ENCODE data around the gene ENC1. TPM values are rescaled to one million over a fixed set of nuclear protein-coding genes. Genes with fewer than 3 reads are reported as not detected.

The ENC1 gene
- polyA plus RNA-seq, 1 of the 3 experiments (the other 2 are of a cell fraction): 20.3 TPM

DNA sequence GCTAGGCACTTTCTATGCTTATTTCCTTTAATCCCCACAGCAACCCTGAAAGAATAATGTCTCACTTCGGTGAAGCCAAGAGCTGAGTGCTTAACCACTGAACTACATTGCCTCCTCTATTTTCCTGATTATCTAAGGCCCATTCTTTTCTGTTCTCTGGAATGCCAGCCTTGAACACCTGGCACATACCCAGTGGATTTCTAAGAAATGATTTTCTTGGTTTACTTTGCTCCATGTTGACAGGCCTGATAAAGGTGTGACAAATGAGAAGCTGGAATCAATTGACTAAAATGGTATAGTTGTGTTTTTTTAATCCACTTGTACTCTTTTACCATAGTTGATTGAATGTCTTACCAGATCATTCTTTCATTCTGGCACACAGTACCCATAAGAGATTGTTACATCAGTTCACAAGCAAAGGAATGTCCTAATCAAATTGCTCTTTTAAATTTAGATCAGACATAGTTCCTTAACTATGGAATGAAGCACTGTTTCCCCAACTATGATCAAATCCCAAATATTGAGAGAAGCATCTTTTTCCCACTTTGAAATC is 9.0 kb upstream of the ENC1 start:
- H3K4me3 ChIP-seq (ENCODE audit: low read depth in 2 of 2, low read length in 1 of 2): no peak overlapping the region
- H3K9me3 ChIP-seq: no peaks in the 10 kb centered on the region
- H3K4me2 ChIP-seq: no peak overlapping the region
- H3K9me2 ChIP-seq: no peaks in the 10 kb centered on the region
- no peaks in the 10 kb centered on the region for H3F3A ChIP-seq (replicated peaks; ENCODE audit: insufficient read depth)
- no peak overlapping the region for H3K9ac ChIP-seq
- H3K27me3 ChIP-seq (ENCODE audit: insufficient read depth): no peaks in the 10 kb centered on the region
- no peaks in the 10 kb centered on the region for H3K36me3 ChIP-seq (replicated peaks in 1 of 2; ENCODE audit: control insufficient read depth in 1 of 2, insufficient read depth in 2 of 2, low read length in 1 of 2)
- no peaks in the 10 kb centered on the region for H4K20me1 ChIP-seq (ENCODE audit: insufficient read depth)
- peak overlapping the region; percentile 23; the same call in 1 of the 2 replicates for H2AFZ ChIP-seq (ENCODE audit: low read depth)
- POLR2A ChIA-PET: no interaction called here
- no peak overlapping the region for H3K27ac ChIP-seq (ENCODE audit: low read depth in 2 of 2, low read length in 1 of 2)
- H3K4me1 ChIP-seq (ENCODE audit: control insufficient read depth in 1 of 2, insufficient read depth in 2 of 2, low read depth in 1 of 2, low read length in 1 of 2): peaks cover 6 to 11% of the 10 kb centered on the region in 2 experiments; a peak in 2 of 4 replicates
- 14% methylated on average over 1 of the region's 1 CpG for WGBS (ENCODE audit: low lambda C conversion rate)
- DNase-seq: no peak
- no peaks in the 10 kb centered on the region for H3K79me2 ChIP-seq (ENCODE audit: insufficient read depth)
- TF ChIP-seq RAD21 (IDR thresholded peaks at IDR 0.05; ENCODE audit: low read length) (no peak), REST (IDR thresholded peaks at IDR 0.05; ENCODE audit: low read depth, low read length) (no peak), GABPA (IDR thresholded peaks at IDR 0.05; ENCODE audit: low read depth) (no peak), MEF2A (IDR thresholded peaks at IDR 0.05; ENCODE audit: borderline replicate concordance, low read depth) (no peak)
- CTCF ChIA-PET: interaction anchor here (0.6 to 2.9 kb wide), 23 partner anchors 9 to 1058 kb away, joined by 3 to 51 read pairs (median 4); partner anchors contain the start of gene ENC1

GRCh38 chr5:74648835-74649293 is 8.3 kb upstream of the ENC1 start:
- no peaks in the 10 kb centered on the region for H3K79me2 ChIP-seq (ENCODE audit: insufficient read depth)
- H3K27me3 ChIP-seq (ENCODE audit: insufficient read depth): no peaks in the 10 kb centered on the region
- H3K4me1 ChIP-seq (ENCODE audit: control insufficient read depth in 1 of 2, insufficient read depth in 2 of 2, low read depth in 1 of 2, low read length in 1 of 2): peaks cover 7 to 11% of the 10 kb centered on the region in 2 experiments; a peak in 2 of 4 replicates
- H3K36me3 ChIP-seq (replicated peaks in 1 of 2; ENCODE audit: control insufficient read depth in 1 of 2, insufficient read depth in 2 of 2, low read length in 1 of 2): no peaks in the 10 kb centered on the region
- ChIA-PET CTCF (interaction anchor here (0.6 to 2.9 kb wide), 21 partner anchors 8 to 1058 kb away, joined by 3 to 51 read pairs (median 5); partner anchors contain the start of gene ENC1), POLR2A (no interaction called here)
- H3K4me3 ChIP-seq (ENCODE audit: low read depth in 2 of 2, low read length in 1 of 2): no peak overlapping the region; a peak in 1 of 4 replicates
- no peak overlapping the region for H3K27ac ChIP-seq (ENCODE audit: low read depth in 2 of 2, low read length in 1 of 2)
- H3K9ac ChIP-seq: no peak overlapping the region
- no peak overlapping the region for H3K4me2 ChIP-seq
- no peaks in the 10 kb centered on the region for H3F3A ChIP-seq (replicated peaks; ENCODE audit: insufficient read depth)
- H2AFZ ChIP-seq (ENCODE audit: low read depth): peak overlapping the region; percentile 23
- H4K20me1 ChIP-seq (ENCODE audit: insufficient read depth): no peaks in the 10 kb centered on the region
- no peaks in the 10 kb centered on the region for H3K9me3 ChIP-seq
- no peaks in the 10 kb centered on the region for H3K9me2 ChIP-seq
- DNase-seq: peak; percentile 69
- WGBS (ENCODE audit: low lambda C conversion rate): 2% methylated on average over 3 of the region's 6 CpGs
- TF ChIP-seq EP300 (IDR thresholded peaks at IDR 0.05; ENCODE audit: borderline replicate concordance in 1 of 2, low read depth in 1 of 2, low read length in 1 of 2) (0 out of 4 replicates have a peak, but pooled peaks of 1 of the 2 experiments have one; percentile 11), RFX5 (IDR thresholded peaks at IDR 0.05; ENCODE audit: low read length) (0 out of 2 replicates have a peak, but pooled peaks have one; percentile 28), RAD21 (IDR thresholded peaks at IDR 0.05; ENCODE audit: low read length) (peak; percentile 95), FOXJ3 (CRISPR knock-in tag; IDR thresholded peaks at IDR 0.05) (no peak), YY1 (IDR thresholded peaks at IDR 0.05; ENCODE audit: low read depth) (no peak), RCOR1 (IDR thresholded peaks at IDR 0.05; ENCODE audit: low read length) (no peak), FOXM1 (IDR thresholded peaks at IDR 0.05; ENCODE audit: low read depth) (no peak), SMC3 (IDR thresholded peaks at IDR 0.05; ENCODE audit: low read depth, low read length) (peak; percentile 85), FOSL2 (IDR thresholded peaks at IDR 0.05; ENCODE audit: borderline replicate concordance, low read depth) (no peak), GABPA (IDR thresholded peaks at IDR 0.05; ENCODE audit: low read depth) (no peak), RXRA (IDR thresholded peaks at IDR 0.05; ENCODE audit: borderline replicate concordance, low read depth) (no peak), TAF1 (IDR thresholded peaks at IDR 0.05; ENCODE audit: borderline replicate concordance, low read depth, low read length) (no peak), JUND (IDR thresholded peaks at IDR 0.05) (no peak), MEF2A (IDR thresholded peaks at IDR 0.05; ENCODE audit: borderline replicate concordance, low read depth) (0 out of 2 replicates have a peak, but pooled peaks have one; percentile 12), MAX (IDR thresholded peaks at IDR 0.05; ENCODE audit: low read depth) (no peak), EZH2phosphoT487 (IDR thresholded peaks at IDR 0.05; ENCODE audit: borderline replicate concordance, low read depth) (no peak), ELF1 (IDR thresholded peaks at IDR 0.05) (no peak), NRF1 (IDR thresholded peaks at IDR 0.05; ENCODE audit: low read depth, low read length) (0 out of 2 replicates have a peak, but pooled peaks have one; percentile 15)
- TF ChIP-seq, protein P1, sequence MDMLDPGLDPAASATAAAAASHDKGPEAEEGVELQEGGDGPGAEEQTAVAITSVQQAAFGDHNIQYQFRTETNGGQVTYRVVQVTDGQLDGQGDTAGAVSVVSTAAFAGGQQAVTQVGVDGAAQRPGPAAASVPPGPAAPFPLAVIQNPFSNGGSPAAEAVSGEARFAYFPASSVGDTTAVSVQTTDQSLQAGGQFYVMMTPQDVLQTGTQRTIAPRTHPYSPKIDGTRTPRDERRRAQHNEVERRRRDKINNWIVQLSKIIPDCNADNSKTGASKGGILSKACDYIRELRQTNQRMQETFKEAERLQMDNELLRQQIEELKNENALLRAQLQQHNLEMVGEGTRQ (IDR thresholded peaks at IDR 0.05; ENCODE audit: borderline replicate concordance, low read depth, low read length): no peak
- TF ChIP-seq, protein P2, sequence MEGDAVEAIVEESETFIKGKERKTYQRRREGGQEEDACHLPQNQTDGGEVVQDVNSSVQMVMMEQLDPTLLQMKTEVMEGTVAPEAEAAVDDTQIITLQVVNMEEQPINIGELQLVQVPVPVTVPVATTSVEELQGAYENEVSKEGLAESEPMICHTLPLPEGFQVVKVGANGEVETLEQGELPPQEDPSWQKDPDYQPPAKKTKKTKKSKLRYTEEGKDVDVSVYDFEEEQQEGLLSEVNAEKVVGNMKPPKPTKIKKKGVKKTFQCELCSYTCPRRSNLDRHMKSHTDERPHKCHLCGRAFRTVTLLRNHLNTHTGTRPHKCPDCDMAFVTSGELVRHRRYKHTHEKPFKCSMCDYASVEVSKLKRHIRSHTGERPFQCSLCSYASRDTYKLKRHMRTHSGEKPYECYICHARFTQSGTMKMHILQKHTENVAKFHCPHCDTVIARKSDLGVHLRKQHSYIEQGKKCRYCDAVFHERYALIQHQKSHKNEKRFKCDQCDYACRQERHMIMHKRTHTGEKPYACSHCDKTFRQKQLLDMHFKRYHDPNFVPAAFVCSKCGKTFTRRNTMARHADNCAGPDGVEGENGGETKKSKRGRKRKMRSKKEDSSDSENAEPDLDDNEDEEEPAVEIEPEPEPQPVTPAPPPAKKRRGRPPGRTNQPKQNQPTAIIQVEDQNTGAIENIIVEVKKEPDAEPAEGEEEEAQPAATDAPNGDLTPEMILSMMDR (IDR thresholded peaks at IDR 0.05): peak; percentile 80
